H7 (cell line): ENCODE data around the gene HNRNPU. TPM values are rescaled to one million over a fixed set of nuclear protein-coding genes. Genes with fewer than 3 reads are reported as not detected.

ENCODE experiments used
- DNase-seq: peaks from one replicate; pipeline ENCODE4 v3.0.0; 2012
- H3K27me3 ChIP-seq: 2 replicates; pipeline ENCODE4 v1.6.0; 2011; ENCODE audit warnings: mild to moderate bottlenecking, low read length; ENCODE audit not compliant: control insufficient read depth, insufficient read depth
- H3K36me3 ChIP-seq: replicated peaks from 2 replicates; pipeline ENCODE4 v1.5.1; 2011; ENCODE audit warnings: low read length; ENCODE audit not compliant: control insufficient read depth, insufficient read depth
- H3K4me3 ChIP-seq: 2 replicates; pipeline ENCODE4 v1.5.1; 2011; ENCODE audit warnings: low read depth, mild to moderate bottlenecking, control low read depth, low read length, moderate library complexity; ENCODE audit not compliant: insufficient read depth
- total RNA-seq: library from RNA; depleted of rRNA; stranded (reverse); fragments of >200 nt; shearing (Covaris generic); gene quantifications from 2 replicates; pipeline ENCODE4 v1.2.3, GENCODE V29; 2014; rRNA removed

HNRNPU gene
- total RNA-seq, 1 experiment from 2014 or later: 249 TPM

GRCh38 chr1:244815600-244816099, 48.7 kb downstream of the HNRNPU start:
- DNase-seq: peak; percentile 32
- Histone ChIP-seq H3K27me3 (no peaks in the 10 kb centered on the region), H3K4me3 (peak overlapping the region; percentile 32)

DNA sequence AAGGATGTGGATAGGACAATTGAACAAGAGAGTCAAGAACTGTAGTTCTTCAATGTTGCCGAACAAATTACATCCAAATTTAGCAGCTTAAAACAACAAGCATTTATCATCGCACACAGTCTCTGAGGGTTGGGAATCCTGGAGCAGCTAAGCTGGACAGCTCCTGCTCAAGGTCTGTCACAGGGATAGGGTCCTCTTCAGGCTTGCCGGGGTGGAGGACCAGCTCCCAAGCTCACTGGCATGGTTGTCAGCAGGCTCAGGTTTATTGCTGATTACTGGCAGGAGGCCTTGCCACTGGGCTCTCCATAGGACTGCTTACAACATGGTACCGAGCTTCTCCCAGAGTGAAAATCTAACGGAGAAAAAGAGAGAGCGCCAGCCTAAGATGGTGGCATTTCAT, 51.0 kb downstream of the HNRNPU start:
- no peak for DNase-seq
- H3K4me3 ChIP-seq: no peak overlapping the region
- H3K27me3 ChIP-seq: no peaks in the 10 kb centered on the region
- no peaks in the 10 kb centered on the region for H3K36me3 ChIP-seq

More at GRCh38 chr1:244815600-244816099, 48.7 kb downstream of the HNRNPU start:
- no peaks in the 10 kb centered on the region for H3K36me3 ChIP-seq

DNA sequence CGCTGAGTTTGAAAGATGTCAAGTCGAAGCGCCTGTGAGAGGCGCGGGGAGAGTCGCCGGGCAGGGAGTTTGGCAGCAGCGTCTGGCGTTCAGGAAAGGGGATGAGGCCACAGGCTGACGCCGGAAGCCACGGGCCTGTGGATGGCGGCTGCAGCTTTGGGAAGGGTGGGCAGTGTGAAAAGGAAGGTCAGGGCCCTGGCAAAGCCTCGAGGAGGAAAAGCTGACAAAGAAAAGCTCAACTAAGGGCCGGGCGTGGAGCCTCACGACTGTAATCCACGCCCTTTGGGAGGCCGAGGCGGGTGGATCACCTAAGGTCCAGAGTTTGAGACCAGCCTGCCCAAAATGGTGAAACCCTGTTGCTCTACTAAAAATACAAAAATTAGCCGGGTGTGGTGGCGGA, 54.1 kb downstream of the HNRNPU start:
- H3K4me3 ChIP-seq: no peak overlapping the region
- H3K36me3 ChIP-seq: no peaks in the 10 kb centered on the region
- H3K27me3 ChIP-seq: no peaks in the 10 kb centered on the region
- DNase-seq: no peak

DNA sequence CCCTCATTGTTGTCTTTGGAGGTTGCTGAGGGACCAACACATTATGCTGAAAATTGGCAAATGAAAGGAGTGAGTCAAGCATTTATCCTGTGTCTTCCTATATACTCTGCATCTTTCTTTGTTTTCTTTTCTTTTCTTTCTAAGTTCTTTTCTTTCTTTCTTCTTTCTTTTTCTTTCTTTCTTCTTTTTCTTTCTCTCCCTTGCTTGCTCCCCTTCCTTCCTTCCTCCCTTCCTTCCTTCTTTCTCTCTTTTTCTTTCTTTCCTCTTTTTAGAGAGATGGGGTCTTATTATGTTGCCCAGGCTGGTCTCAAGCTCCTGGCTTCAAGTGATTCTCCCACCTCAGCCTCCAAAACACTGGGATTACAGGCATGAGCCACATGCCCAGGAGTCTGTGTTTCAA, 57.2 kb downstream of the HNRNPU start:
- Histone ChIP-seq H3K4me3 (no peak overlapping the region), H3K27me3 (no peaks in the 10 kb centered on the region), H3K36me3 (no peaks in the 10 kb centered on the region)
- DNase-seq: no peak

DNA sequence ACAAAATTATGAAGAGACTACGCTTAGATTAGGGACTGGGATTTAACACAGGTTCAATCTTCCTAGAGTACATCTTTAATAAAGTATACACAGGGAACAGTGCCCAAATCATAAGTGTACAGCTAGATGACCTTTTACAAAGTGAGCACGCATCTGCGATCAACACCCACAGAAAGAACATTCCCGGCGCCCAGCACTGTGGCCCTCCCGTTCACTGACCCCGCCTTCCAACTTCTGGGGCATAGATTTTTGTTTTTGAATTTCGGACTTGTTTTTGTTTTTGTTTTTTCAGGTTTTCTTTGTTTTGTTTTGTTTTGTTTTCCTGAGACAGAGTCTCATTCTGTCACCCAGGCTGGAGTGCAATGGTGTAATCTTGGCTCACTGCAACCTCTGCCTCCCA, 59.5 kb downstream of the HNRNPU start:
- no peak for DNase-seq
- no peaks in the 10 kb centered on the region for H3K27me3 ChIP-seq
- H3K4me3 ChIP-seq: no peak overlapping the region
- no peaks in the 10 kb centered on the region for H3K36me3 ChIP-seq

DNA sequence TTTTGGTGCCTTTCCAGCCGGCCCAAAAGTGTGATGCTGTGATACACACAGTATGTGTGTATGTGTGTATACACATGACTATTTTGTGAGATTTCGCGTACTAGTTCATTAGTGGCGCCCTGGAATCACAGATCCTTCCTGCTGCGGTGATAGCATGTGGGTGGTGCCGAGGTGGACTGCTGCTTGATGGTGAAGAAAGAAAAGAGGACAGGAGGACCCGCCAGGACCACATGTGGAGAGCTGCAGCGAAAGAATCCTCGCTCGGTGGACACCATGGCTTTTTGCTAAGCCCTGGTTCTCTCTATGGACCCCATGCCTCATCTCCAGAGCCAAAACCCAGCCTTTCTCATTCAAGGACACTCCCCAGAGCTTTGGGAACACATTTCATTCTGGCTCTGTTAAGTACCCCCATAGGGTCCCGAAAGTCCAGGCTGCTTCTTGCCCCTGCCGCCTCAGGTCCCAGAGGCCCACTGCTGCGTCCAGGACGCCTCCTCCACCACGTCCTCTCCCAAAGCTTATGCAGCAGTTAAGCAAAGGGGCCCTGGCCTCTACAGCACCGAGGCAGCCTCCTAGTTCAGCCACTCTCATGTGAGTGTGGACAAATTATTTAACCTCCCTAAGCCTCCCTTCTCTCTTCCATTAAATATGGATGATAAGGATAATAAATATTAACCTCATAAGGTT, 61.6 kb downstream of the HNRNPU start:
- H3K4me3 ChIP-seq: no peak overlapping the region
- DNase-seq: no peak
- H3K27me3 ChIP-seq: no peaks in the 10 kb centered on the region
- no peaks in the 10 kb centered on the region for H3K36me3 ChIP-seq

GRCh38 chr1:244802041-244802440, 62.3 kb downstream of the HNRNPU start:
- DNase-seq: peak; percentile 56
- Histone ChIP-seq H3K4me3 (no peak overlapping the region), H3K27me3 (no peaks in the 10 kb centered on the region), H3K36me3 (no peaks in the 10 kb centered on the region)

DNA sequence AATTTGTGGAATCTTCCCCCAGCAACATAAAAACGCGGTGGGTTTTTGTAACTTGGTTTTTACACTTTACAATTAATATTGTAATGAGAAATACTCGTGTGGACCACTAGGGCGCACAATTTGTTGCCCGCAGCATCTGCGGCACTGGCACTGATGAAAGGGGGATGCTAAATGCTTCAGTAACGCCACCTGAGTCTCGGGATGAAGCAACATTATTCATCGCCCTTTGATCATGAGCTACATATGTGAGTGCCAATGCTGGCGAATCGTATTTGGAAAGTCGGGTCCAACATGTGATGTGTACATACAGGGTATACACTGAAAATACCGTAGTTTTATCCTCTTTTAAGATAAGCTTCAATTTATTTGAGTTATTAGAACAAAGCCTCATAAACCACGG, 63.1 kb downstream of the HNRNPU start:
- Histone ChIP-seq H3K36me3 (no peaks in the 10 kb centered on the region), H3K4me3 (no peak overlapping the region), H3K27me3 (no peaks in the 10 kb centered on the region)
- DNase-seq: peak; percentile 78

DNA sequence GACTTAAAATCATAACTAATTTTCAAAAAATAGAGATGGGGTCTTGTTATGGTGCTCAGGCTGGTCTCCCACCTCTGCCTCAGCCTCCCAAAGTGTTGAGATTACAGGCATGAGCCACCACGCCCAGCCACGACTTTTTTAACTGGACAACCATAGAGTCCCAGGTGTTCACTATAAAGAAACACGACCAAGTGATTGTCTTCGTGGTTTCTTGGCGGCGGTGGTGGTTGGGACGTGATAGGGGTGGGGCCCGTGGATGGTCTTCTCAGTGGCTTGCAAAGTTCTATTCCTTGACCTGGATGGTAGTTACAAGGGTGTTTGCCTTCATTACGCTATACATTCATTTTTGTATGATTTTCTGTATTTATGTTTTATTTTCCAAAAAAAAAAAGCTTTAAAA, 63.5 kb downstream of the HNRNPU start:
- DNase-seq: no peak

More for the DNA sequence above, 63.5 kb downstream of the HNRNPU start:
- Histone ChIP-seq H3K36me3 (no peaks in the 10 kb centered on the region), H3K27me3 (no peaks in the 10 kb centered on the region), H3K4me3 (no peak overlapping the region)

Other genes starting within 250 kb of the HNRNPU start
- 132 and 149 TPM in 2 replicates for gene DESI2, start 211.4 kb downstream of the HNRNPU start, total RNA-seq
- 8.7 and 11.6 TPM in 2 replicates for gene COX20, start 28.9 kb downstream of the HNRNPU start, total RNA-seq